WTC11 (cell line): ENCODE data around the gene ARF6.

ENCODE experiments used
- ATF1 ChIP-seq: sonication (generic); formaldehyde crosslinking; IDR thresholded peaks from 2 replicates; pipeline ENCODE4 v1.8.1; 2023; ENCODE audit warnings: mild to moderate bottlenecking, moderate library complexity, missing genetic modification reagents
- CREB1 ChIP-seq: sonication (generic); formaldehyde crosslinking; IDR thresholded peaks from 2 replicates; pipeline ENCODE4 v1.8.0; 2023; ENCODE audit warnings: mild to moderate bottlenecking, missing genetic modification reagents
- FOXK1 ChIP-seq: sonication (generic); formaldehyde crosslinking; IDR thresholded peaks from 2 replicates; pipeline ENCODE4 v1.8.0; 2022; ENCODE audit warnings: mild to moderate bottlenecking, moderate library complexity, missing genetic modification reagents
- GABPB1 ChIP-seq: sonication (generic); formaldehyde crosslinking; IDR thresholded peaks from 2 replicates; pipeline ENCODE4 v1.8.1; 2023; ENCODE audit warnings: mild to moderate bottlenecking, missing genetic modification reagents
- SMAD4 ChIP-seq: sonication (generic); formaldehyde crosslinking; IDR thresholded peaks from 2 replicates; pipeline ENCODE4 v1.8.0; 2022; ENCODE audit warnings: mild to moderate bottlenecking, missing genetic modification reagents
- TP53 ChIP-seq: sonication (generic); formaldehyde crosslinking; IDR thresholded peaks from 2 replicates; pipeline ENCODE4 v1.8.1; 2023; ENCODE audit warnings: mild to moderate bottlenecking, missing genetic modification reagents
- TF ChIP-seq, protein P1 (sequence below): fragments of 200-600 bp; IDR thresholded peaks from 2 replicates; pipeline ENCODE4 v1.8.0; 2022; ENCODE audit warnings: antibody characterized with exemption
- TF ChIP-seq, protein P2 (sequence below): sonication (generic); formaldehyde crosslinking; IDR thresholded peaks from 2 replicates; pipeline ENCODE4 v1.8.0; 2022; ENCODE audit warnings: mild to moderate bottlenecking, missing genetic modification reagents
- TF ChIP-seq, protein P3 (sequence below): sonication (generic); formaldehyde crosslinking; IDR thresholded peaks from 2 replicates; pipeline ENCODE4 v1.8.0; 2023; ENCODE audit warnings: missing genetic modification reagents, mild to moderate bottlenecking, borderline replicate concordance
- TF ChIP-seq, protein P4 (sequence below): sonication (generic); formaldehyde crosslinking; IDR thresholded peaks from 2 replicates; pipeline ENCODE4 v1.8.0; 2022; ENCODE audit warnings: mild to moderate bottlenecking, missing genetic modification reagents

DNA sequence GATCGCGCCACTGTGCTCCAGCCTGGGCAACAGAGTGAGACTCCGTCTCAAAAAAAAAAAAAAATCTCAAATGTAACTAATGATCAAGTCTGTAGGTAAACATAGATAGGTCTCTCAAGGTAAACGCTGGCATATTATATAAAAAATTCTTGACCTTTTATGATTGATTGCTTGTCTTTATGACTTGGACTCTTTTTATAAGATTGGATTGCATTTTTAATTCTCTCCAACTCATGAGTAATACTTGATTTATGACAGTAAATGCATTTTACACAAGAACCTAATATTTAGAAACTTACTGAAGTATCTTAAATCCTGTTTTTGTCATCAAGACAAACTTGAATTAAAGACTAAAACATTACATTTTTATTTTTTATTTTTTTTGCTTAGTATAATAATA lies 16.1 kb downstream of the ARF6 start:
- TF ChIP-seq, protein P1, sequence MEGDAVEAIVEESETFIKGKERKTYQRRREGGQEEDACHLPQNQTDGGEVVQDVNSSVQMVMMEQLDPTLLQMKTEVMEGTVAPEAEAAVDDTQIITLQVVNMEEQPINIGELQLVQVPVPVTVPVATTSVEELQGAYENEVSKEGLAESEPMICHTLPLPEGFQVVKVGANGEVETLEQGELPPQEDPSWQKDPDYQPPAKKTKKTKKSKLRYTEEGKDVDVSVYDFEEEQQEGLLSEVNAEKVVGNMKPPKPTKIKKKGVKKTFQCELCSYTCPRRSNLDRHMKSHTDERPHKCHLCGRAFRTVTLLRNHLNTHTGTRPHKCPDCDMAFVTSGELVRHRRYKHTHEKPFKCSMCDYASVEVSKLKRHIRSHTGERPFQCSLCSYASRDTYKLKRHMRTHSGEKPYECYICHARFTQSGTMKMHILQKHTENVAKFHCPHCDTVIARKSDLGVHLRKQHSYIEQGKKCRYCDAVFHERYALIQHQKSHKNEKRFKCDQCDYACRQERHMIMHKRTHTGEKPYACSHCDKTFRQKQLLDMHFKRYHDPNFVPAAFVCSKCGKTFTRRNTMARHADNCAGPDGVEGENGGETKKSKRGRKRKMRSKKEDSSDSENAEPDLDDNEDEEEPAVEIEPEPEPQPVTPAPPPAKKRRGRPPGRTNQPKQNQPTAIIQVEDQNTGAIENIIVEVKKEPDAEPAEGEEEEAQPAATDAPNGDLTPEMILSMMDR = no peak
- TF ChIP-seq CREB1 (CRISPR knock-in tag) (no peak), TP53 (CRISPR knock-in tag) (no peak), GABPB1 (CRISPR knock-in tag) (no peak), FOXK1 (CRISPR knock-in tag) (no peak), SMAD4 (CRISPR knock-in tag) (no peak), ATF1 (CRISPR knock-in tag) (no peak)
- TF ChIP-seq, protein P2, sequence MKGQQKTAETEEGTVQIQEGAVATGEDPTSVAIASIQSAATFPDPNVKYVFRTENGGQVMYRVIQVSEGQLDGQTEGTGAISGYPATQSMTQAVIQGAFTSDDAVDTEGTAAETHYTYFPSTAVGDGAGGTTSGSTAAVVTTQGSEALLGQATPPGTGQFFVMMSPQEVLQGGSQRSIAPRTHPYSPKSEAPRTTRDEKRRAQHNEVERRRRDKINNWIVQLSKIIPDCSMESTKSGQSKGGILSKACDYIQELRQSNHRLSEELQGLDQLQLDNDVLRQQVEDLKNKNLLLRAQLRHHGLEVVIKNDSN = no peak
- TF ChIP-seq, protein P3, sequence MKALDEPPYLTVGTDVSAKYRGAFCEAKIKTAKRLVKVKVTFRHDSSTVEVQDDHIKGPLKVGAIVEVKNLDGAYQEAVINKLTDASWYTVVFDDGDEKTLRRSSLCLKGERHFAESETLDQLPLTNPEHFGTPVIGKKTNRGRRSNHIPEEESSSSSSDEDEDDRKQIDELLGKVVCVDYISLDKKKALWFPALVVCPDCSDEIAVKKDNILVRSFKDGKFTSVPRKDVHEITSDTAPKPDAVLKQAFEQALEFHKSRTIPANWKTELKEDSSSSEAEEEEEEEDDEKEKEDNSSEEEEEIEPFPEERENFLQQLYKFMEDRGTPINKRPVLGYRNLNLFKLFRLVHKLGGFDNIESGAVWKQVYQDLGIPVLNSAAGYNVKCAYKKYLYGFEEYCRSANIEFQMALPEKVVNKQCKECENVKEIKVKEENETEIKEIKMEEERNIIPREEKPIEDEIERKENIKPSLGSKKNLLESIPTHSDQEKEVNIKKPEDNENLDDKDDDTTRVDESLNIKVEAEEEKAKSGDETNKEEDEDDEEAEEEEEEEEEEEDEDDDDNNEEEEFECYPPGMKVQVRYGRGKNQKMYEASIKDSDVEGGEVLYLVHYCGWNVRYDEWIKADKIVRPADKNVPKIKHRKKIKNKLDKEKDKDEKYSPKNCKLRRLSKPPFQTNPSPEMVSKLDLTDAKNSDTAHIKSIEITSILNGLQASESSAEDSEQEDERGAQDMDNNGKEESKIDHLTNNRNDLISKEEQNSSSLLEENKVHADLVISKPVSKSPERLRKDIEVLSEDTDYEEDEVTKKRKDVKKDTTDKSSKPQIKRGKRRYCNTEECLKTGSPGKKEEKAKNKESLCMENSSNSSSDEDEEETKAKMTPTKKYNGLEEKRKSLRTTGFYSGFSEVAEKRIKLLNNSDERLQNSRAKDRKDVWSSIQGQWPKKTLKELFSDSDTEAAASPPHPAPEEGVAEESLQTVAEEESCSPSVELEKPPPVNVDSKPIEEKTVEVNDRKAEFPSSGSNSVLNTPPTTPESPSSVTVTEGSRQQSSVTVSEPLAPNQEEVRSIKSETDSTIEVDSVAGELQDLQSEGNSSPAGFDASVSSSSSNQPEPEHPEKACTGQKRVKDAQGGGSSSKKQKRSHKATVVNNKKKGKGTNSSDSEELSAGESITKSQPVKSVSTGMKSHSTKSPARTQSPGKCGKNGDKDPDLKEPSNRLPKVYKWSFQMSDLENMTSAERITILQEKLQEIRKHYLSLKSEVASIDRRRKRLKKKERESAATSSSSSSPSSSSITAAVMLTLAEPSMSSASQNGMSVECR (CRISPR knock-in tag) = no peak
- TF ChIP-seq, protein P4, sequence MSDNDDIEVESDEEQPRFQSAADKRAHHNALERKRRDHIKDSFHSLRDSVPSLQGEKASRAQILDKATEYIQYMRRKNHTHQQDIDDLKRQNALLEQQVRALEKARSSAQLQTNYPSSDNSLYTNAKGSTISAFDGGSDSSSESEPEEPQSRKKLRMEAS (CRISPR knock-in tag) = no peak
